GM12875 (cell line): ENCODE measurements around the gene POPDC3.

Experiments
- H3K4me3 ChIP-seq: one replicate; pipeline ENCODE4 v1.5.1; 2011; ENCODE audit warnings: low read depth, low read length, control low read depth
- TF ChIP-seq, protein P1 (sequence below): IDR thresholded peaks from 2 replicates; pipeline ENCODE4 v1.5.1; 2011; ENCODE audit warnings: low read depth, mild to moderate bottlenecking, control low read depth, inconsistent platforms, low read length, moderate library complexity, borderline replicate concordance; ENCODE audit not compliant: insufficient read depth

Gene POPDC3

DNA sequence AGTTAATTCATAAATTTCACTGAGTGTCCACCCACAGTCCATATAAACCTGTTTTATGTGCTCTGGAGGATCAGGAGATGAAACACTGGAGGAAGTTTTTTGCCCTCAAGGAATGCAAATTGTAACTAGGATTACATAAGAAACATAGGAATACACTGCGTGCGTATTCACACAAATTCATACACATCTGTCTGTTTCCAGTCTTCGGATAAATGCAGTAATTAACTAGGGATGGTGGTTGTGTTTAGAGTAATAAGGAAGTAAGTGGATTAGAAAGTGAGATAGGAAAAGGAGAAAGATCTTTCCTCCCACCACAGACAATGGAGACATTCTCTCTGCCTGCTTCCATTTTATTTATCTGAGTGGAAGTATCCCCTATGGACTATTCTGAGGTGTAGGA is 35.7 kb upstream of the POPDC3 start:
- no peak overlapping the region for H3K4me3 ChIP-seq
- TF ChIP-seq, protein P1, sequence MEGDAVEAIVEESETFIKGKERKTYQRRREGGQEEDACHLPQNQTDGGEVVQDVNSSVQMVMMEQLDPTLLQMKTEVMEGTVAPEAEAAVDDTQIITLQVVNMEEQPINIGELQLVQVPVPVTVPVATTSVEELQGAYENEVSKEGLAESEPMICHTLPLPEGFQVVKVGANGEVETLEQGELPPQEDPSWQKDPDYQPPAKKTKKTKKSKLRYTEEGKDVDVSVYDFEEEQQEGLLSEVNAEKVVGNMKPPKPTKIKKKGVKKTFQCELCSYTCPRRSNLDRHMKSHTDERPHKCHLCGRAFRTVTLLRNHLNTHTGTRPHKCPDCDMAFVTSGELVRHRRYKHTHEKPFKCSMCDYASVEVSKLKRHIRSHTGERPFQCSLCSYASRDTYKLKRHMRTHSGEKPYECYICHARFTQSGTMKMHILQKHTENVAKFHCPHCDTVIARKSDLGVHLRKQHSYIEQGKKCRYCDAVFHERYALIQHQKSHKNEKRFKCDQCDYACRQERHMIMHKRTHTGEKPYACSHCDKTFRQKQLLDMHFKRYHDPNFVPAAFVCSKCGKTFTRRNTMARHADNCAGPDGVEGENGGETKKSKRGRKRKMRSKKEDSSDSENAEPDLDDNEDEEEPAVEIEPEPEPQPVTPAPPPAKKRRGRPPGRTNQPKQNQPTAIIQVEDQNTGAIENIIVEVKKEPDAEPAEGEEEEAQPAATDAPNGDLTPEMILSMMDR, result no peak

DNA sequence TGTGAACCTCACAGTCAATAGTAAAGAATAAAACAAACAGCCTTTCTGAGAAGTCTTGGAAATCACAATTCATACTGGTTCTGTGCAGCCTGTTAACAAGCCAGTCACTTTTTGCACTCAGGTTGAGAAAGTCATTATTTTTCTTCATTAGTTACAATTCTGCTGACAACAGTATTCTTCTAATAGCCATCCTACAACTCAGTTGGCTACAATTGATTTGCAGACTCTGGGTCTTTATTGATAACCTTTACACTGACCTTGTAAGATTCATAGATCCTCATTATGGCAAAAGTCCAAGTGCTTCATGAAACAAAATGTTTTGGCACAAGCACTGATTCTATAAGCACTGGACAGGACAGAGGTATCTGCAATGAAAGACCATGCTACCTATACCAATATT is 34.9 kb upstream of the POPDC3 start:
- TF ChIP-seq, protein P1, result no peak
- H3K4me3 ChIP-seq, result no peak overlapping the region

DNA sequence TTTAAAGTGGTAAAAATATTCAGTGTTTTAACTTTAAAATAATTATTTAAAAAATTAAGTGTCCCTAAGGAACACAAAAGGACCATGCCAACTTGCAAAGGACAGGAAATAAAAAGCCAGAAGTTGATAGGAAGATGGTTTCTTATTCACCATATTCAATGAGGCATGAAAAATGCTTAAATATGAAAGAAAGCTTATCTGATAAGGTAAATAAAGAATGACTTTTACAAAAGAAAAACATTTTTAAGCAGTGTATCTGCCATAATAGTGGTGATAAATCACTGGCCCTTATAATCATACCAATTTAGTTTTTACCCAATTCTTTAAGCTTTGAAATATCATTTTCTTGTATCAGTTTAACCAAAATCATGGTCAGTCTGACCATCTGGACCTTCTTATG is 33.5 kb upstream of the POPDC3 start:
- TF ChIP-seq, protein P1, result no peak
- H3K4me3 ChIP-seq, result no peak overlapping the region

DNA sequence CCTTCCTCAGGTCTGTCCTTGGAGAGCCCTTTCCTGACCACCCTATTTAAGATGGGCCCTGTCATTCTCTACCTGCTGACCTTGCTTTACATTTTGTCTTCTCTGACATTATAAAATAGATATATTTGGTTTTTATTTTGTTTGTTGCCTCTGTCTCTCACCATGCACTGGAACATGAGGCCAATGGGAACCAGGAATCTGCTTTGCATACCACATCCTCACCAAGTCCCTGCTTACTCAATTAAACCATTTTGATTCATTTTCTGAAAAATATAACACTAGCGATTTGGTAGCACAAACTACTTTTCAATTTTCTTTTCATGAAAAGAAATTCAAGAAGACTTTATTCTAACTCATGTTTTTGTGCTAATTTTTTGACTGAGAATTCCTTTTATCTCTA is 32.8 kb upstream of the POPDC3 start:
- TF ChIP-seq, protein P1, result no peak
- no peak overlapping the region for H3K4me3 ChIP-seq

DNA sequence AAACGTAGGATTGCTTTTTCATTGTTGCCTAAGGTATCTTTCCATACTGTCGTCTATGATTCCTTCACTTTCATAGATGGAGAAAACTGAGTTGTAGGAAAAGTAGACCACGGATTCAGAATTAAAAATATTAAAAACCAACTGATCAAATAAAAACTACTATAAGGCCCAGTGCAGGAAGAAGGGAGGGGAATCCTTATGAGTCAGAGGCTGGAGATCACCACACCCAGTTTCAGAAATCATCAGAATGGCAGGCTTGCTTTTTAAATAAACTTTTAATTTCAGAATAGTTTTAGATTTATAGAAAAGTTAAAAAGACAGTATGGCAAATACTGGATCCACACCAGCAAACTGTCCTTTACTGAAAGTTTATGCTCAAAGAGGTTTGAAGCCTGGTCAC is 32.0 kb upstream of the POPDC3 start:
- no peak overlapping the region for H3K4me3 ChIP-seq
- TF ChIP-seq, protein P1, result no peak

DNA sequence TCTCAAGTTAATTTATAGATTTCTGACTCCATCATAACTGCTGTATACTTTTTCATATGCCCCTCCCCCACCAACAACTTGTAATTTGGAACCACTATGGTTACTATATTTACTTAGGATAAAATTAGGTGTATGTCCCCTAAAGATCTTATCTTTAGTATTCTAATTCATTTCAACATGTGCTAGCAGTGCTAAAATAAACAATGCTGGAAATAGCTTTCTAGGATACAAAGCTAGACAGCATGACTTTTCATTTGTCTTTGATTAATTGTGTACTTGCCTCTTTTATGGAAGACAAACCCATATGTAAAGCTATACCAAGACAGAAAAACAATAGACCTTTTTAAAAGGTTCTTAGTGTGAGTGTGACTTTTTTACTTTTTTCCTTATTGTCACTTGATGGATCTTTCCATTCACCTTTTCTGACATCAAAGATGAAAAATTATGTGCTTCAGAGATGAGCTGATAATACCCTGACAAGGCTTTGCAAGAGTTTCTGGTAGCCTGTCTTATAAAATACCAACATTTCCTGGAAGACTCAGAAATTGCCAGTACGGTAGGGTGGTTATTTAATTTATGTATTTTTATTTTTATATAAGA is 31.2 kb upstream of the POPDC3 start:
- TF ChIP-seq, protein P1, result no peak

DNA sequence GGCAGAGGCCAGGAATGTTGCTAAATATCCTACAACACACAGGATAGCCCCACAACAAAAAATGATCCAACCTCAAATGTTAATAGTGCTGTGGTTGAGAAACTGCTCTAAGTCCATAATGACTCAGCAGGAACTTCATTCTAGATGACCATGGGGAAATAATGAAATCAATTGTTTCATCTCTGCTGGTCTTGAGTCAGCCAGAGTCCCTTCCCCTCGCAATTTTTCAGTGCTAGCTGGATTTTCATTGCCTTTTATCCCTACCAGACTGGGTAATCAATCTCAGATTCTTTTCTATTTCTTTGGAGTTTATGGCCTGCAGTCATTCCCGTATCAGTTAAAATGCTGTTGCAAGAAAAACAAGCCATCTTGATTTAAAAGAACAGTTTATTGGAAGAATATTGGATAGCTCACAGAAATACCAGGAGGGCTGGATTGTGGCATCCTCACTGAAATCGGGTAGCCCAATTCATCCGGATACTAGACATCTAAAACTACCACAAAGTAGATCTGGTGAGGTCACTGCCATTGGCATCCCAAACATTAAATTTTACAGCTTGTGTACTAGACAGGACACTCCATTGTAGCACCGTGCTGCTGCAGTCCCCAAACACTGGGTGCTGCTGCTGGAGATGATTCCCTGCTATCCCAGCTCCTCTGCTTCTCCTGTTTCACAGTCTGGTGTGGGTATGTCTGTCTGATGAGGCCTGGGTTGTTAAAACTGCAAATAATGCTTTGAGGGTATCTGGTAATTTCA is 30.3 kb upstream of the POPDC3 start:
- TF ChIP-seq, protein P1, result no peak
- H3K4me3 ChIP-seq, result no peak overlapping the region

More for the DNA sequence above, 31.2 kb upstream of the POPDC3 start:
- no peak overlapping the region for H3K4me3 ChIP-seq
